Measurements from ENCODE around the gene PRKCB. TPM values are rescaled to one million over a fixed set of nuclear protein-coding genes. Genes with fewer than 3 reads are reported as not detected.
"Not testable (repeated sequence)": the region's sequence is repeated elsewhere in the genome, so short reads cannot be mapped to it uniquely, and the experiment has no call there.

The PRKCB gene
- total RNA-seq, 1 donor from 2014 or later: 0.38 TPM

DNA sequence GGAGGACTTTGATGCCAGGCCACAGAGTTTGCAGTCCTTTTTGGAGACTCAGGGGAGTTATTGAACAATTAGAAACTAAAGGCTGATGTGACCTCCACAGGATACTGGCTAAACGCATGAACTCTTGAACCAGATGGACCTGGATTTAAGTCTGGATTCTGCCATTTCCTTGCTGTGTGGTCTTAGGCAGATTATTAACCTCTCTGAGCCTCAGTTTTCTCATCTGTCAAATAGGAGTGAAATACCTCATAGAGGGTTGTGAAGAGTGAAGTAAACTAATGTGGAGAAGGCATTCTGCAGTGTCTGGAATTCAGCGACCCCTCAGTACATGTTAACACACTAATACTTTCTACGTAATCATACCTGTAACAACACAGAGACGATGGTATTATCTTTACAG is 93.5 kb downstream of the PRKCB start:
- no peak overlapping the region for H3K27ac Mint-ChIP-seq
- peaks cover 67% of the 10 kb centered on the region for H3K27me3 Mint-ChIP-seq (ENCODE audit: low read depth)
- peaks cover 4% of the 10 kb centered on the region for H3K9me3 Mint-ChIP-seq
- no peaks in the 10 kb centered on the region for H3K36me3 Mint-ChIP-seq
- no peaks in the 10 kb centered on the region for H3K4me1 Mint-ChIP-seq
- no peak for DNase-seq (ENCODE audit: low spot score in 2 of 2, unreplicated experiment in 2 of 2)
- no peak overlapping the region for H3K4me3 Mint-ChIP-seq
- TF ChIP-seq CTCF (IDR thresholded peaks at IDR 0.05; ENCODE audit: unreplicated experiment): no peak

DNA sequence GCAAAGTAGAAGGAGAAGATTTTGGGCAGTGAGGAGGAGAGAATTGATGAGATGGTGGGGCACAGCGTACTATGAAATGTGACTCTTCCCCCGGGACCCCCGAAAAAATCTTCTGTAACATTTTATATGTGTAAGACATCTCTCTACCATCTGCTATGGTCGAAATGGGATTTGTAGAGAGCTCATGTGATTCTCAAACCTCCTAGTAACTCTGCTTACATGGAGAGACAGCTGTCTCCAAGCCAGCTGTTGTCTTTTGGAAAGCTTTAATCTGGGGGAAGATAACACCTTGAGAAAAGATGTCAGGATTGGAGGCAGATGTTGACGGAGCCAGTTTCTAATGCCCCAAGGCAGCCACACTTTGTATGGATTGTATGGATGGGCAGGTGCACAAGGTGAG is 94.1 kb downstream of the PRKCB start:
- TF ChIP-seq CTCF (IDR thresholded peaks at IDR 0.05; ENCODE audit: unreplicated experiment): no peak
- Mint-ChIP-seq H3K36me3 (no peaks in the 10 kb centered on the region), H3K27me3 (ENCODE audit: low read depth) (peaks cover 67% of the 10 kb centered on the region), H3K4me3 (no peak overlapping the region), H3K4me1 (no peaks in the 10 kb centered on the region), H3K9me3 (peaks cover 4% of the 10 kb centered on the region), H3K27ac (no peak overlapping the region)
- DNase-seq (ENCODE audit: low spot score in 2 of 2, unreplicated experiment in 2 of 2): no peak

DNA sequence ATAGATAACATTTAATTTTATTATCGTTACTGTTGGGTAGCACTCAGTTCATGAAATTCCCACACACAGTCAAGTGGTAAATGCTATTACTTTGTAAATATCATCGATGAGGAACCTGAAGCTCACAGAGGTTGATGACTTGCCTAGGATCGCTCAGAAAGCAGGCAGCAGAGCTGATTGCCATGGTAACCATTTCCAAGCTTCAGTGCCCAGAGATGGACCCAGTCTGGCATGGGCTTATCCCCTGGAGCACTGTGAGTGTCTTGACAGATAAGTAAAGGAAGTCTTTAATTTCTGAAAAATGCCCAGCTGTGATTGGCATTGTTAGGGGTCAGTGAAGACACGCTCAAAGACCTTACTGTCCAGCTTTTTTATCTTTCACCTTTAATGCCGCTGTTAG is 95.0 kb downstream of the PRKCB start:
- Mint-ChIP-seq H3K4me1 (no peaks in the 10 kb centered on the region), H3K27ac (no peak overlapping the region), H3K27me3 (ENCODE audit: low read depth) (peaks cover 70% of the 10 kb centered on the region), H3K4me3 (no peak overlapping the region), H3K9me3 (peaks cover 4% of the 10 kb centered on the region), H3K36me3 (no peaks in the 10 kb centered on the region)
- TF ChIP-seq CTCF (IDR thresholded peaks at IDR 0.05; ENCODE audit: unreplicated experiment): no peak
- no peak for DNase-seq (ENCODE audit: low spot score in 2 of 2, unreplicated experiment in 2 of 2)

- Mint-ChIP-seq H3K36me3 (no peaks in the 10 kb centered on the region), H3K9me3 (peaks cover 4% of the 10 kb centered on the region), H3K4me1 (no peaks in the 10 kb centered on the region), H3K4me3 (no peak overlapping the region), H3K27me3 (ENCODE audit: low read depth) (peaks cover 73% of the 10 kb centered on the region), H3K27ac (no peak overlapping the region)
- no peak for DNase-seq (ENCODE audit: low spot score in 2 of 2, unreplicated experiment in 2 of 2)
- no peak for TF ChIP-seq CTCF (IDR thresholded peaks at IDR 0.05; ENCODE audit: unreplicated experiment)
Observed at GRCh38 chr16:23931199-23931598, 95.4 kb downstream of the PRKCB start.

GRCh38 chr16:23933650-23934049 is 97.9 kb downstream of the PRKCB start:
- not testable (repeated sequence) for H3K9me3 Mint-ChIP-seq; H3K36me3 Mint-ChIP-seq; DNase-seq (ENCODE audit: low spot score in 2 of 2, unreplicated experiment in 2 of 2); H3K4me3 Mint-ChIP-seq; H3K4me1 Mint-ChIP-seq; H3K27ac Mint-ChIP-seq
- peaks cover 80% of the 10 kb centered on the region for H3K27me3 Mint-ChIP-seq (ENCODE audit: low read depth)

- Mint-ChIP-seq H3K36me3 (no peaks in the 10 kb centered on the region), H3K27me3 (ENCODE audit: low read depth) (peaks cover 85% of the 10 kb centered on the region), H3K4me3 (no peak overlapping the region), H3K27ac (no peak overlapping the region), H3K4me1 (no peaks in the 10 kb centered on the region), H3K9me3 (peaks cover 4% of the 10 kb centered on the region)
- no peak for DNase-seq (ENCODE audit: low spot score in 2 of 2, unreplicated experiment in 2 of 2)
- no peak for TF ChIP-seq CTCF (IDR thresholded peaks at IDR 0.05; ENCODE audit: unreplicated experiment)
Observed at GRCh38 chr16:23934610-23935236, 98.9 kb downstream of the PRKCB start.

Measured in mesothelial cell of epicardium (in vitro differentiated cells).